OCI-LY3 (cell line): ENCODE measurements around the gene SAMM50.

Experiments used
- EZH2phosphoT487 ChIP-seq: fragments of 200-600 bp; shearing (Covaris generic); IDR thresholded peaks from 2 replicates; pipeline ENCODE4 v1.6.1; 2018; ENCODE audit warnings: antibody characterized with exemption, mixed run types, low read depth
- TF ChIP-seq, protein P1 (sequence below): fragments of 200-600, 300-600 bp; sonication (generic); IDR thresholded peaks from 2 replicates; pipeline ENCODE4 v1.5.1; 2014; ENCODE audit warnings: antibody characterized with exemption, low read length, low read depth

GRCh38 chr22:44002324-44002723 is 47.1 kb downstream of the SAMM50 start:
- TF ChIP-seq, protein P1, sequence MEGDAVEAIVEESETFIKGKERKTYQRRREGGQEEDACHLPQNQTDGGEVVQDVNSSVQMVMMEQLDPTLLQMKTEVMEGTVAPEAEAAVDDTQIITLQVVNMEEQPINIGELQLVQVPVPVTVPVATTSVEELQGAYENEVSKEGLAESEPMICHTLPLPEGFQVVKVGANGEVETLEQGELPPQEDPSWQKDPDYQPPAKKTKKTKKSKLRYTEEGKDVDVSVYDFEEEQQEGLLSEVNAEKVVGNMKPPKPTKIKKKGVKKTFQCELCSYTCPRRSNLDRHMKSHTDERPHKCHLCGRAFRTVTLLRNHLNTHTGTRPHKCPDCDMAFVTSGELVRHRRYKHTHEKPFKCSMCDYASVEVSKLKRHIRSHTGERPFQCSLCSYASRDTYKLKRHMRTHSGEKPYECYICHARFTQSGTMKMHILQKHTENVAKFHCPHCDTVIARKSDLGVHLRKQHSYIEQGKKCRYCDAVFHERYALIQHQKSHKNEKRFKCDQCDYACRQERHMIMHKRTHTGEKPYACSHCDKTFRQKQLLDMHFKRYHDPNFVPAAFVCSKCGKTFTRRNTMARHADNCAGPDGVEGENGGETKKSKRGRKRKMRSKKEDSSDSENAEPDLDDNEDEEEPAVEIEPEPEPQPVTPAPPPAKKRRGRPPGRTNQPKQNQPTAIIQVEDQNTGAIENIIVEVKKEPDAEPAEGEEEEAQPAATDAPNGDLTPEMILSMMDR = no peak
- TF ChIP-seq EZH2phosphoT487 = no peak
